SK-N-SH (cell line): Measurements from ENCODE around the gene DNMT3A. TPM values are rescaled to one million over a fixed set of nuclear protein-coding genes. Genes with fewer than 3 reads are reported as not detected.

ENCODE experiments used
- CTCF ChIA-PET: fragments of 300-600, 350-600 bp; formaldehyde crosslinking; extraction: SDS; loops from one replicate; lab custom pipeline; 2021; lab: Yijun Ruan, JAX
- POLR2A ChIA-PET: fragments of 350-600 bp; sonication (Branson Sonifier 250); formaldehyde crosslinking; extraction: SDS; loops from one replicate; lab custom pipeline; 2020; ENCODE audit warnings: antibody characterized with exemption, inconsistent platforms; lab: Yijun Ruan, JAX
- DNase-seq: peaks from one replicate; pipeline ENCODE4 v3.0.0; 2012
- H2AFZ ChIP-seq: fragments of 200-600 bp; sonication (generic); 2 replicates; pipeline ENCODE4 v1.8.1; 2016; ENCODE audit warnings: antibody characterized with exemption, mild to moderate bottlenecking, low read depth
- H3F3A ChIP-seq: fragments of 200-600 bp; sonication (generic); replicated peaks from 2 replicates; pipeline ENCODE3; 2016; ENCODE audit warnings: antibody characterized with exemption, mild to moderate bottlenecking; ENCODE audit not compliant: insufficient read depth
- H3K27ac ChIP-seq, 2 experiments: fragments of 200-500 bp in 1 of 2; fragments of 200-600 bp in 1 of 2; sonication (Bioruptor generic) in 1 of 2; sonication (generic), shearing (Covaris generic) in 1 of 2; 2 replicates each; pipeline versions ENCODE4 v1.5.1 to v1.6.1; 2014 to 2016; ENCODE audit warnings: low read depth in 2 of 2, inconsistent platforms in 1 of 2, low read length in 1 of 2, mild to moderate bottlenecking in 1 of 2, mixed read lengths in 1 of 2
- H3K27me3 ChIP-seq: fragments of 200-600 bp; sonication (generic), shearing (Covaris generic); 2 replicates; pipeline ENCODE4 v1.6.1; 2016; ENCODE audit warnings: mixed run types; ENCODE audit not compliant: insufficient read depth
- H3K36me3 ChIP-seq, 2 experiments: fragments of 200-500 bp in 1 of 2; fragments of 200-600 bp in 1 of 2; sonication (Bioruptor generic) in 1 of 2; sonication (generic) in 1 of 2; replicated peaks in 1 of 2; 2 replicates each; pipeline versions ENCODE3 to v1.5.1; 2014 to 2016; ENCODE audit warnings: low read length in 1 of 2, mild to moderate bottlenecking in 1 of 2; ENCODE audit not compliant: insufficient read depth in 2 of 2, control insufficient read depth in 1 of 2
- H3K4me1 ChIP-seq, 2 experiments: fragments of 200-500 bp in 1 of 2; fragments of 200-600 bp in 1 of 2; sonication (Bioruptor generic) in 1 of 2; sonication (generic), shearing (Covaris generic) in 1 of 2; 2 replicates each; pipeline versions ENCODE4 v1.5.1 to v1.6.1; 2014 to 2016; ENCODE audit warnings: low read depth in 1 of 2, low read length in 1 of 2, mixed run types in 1 of 2; ENCODE audit not compliant: insufficient read depth in 2 of 2, control insufficient read depth in 1 of 2
- H3K4me2 ChIP-seq: fragments of 200-600 bp; sonication (generic), shearing (Covaris generic); 2 replicates; pipeline ENCODE4 v1.6.1; 2017; ENCODE audit warnings: mixed run types
- H3K4me3 ChIP-seq, 2 experiments: fragments of 200-500 bp in 1 of 2; fragments of 200-600 bp in 1 of 2; sonication (Bioruptor generic) in 1 of 2; sonication (generic), shearing (Covaris generic) in 1 of 2; 2 replicates each; pipeline versions ENCODE4 v1.5.1 to v1.8.1; 2014 to 2016; ENCODE audit warnings: low read depth in 2 of 2, inconsistent platforms in 1 of 2, low read length in 1 of 2, mild to moderate bottlenecking in 1 of 2, mixed read lengths in 1 of 2, moderate library complexity in 1 of 2
- H3K79me2 ChIP-seq: fragments of 200-600 bp; sonication (generic); 2 replicates; pipeline ENCODE4 v1.8.1; 2017; ENCODE audit warnings: mild to moderate bottlenecking; ENCODE audit not compliant: insufficient read depth
- H3K9ac ChIP-seq: fragments of 200-600 bp; sonication (generic); 2 replicates; pipeline ENCODE4 v1.6.1; 2017; ENCODE audit warnings: mixed run types
- H3K9me2 ChIP-seq: fragments of 200-600 bp; sonication (generic); 2 replicates; pipeline ENCODE4 v1.6.1; 2017; ENCODE audit warnings: mixed run types
- H3K9me3 ChIP-seq: fragments of 200-600 bp; sonication (generic); 2 replicates; pipeline ENCODE4 v1.6.1; 2017; ENCODE audit warnings: mixed run types, mild to moderate bottlenecking, moderate library complexity
- H4K20me1 ChIP-seq: fragments of 200-600 bp; sonication (generic); 2 replicates; pipeline ENCODE4 v1.6.1; 2017; ENCODE audit warnings: mild to moderate bottlenecking, mixed run types; ENCODE audit not compliant: insufficient read depth
- CHD2 ChIP-seq: fragments of 150-350 bp; IDR thresholded peaks from 2 replicates; pipeline ENCODE4 v1.6.1; 2018; ENCODE audit warnings: low read length; ENCODE audit not compliant: partially characterized antibody
- ELF1 ChIP-seq: IDR thresholded peaks from 2 replicates; pipeline ENCODE4 v1.4.0; 2012
- GATA2 ChIP-seq: sonication (generic); formaldehyde crosslinking; IDR thresholded peaks from 2 replicates; pipeline ENCODE4 v1.5.0; 2020; ENCODE audit warnings: mild to moderate bottlenecking, missing genetic modification reagents
- MXI1 ChIP-seq: IDR thresholded peaks from 2 replicates; pipeline ENCODE4 v1.6.1; 2012; ENCODE audit warnings: mild to moderate bottlenecking, low read depth, low read length, improper control_type of control experiment
- SIN3A ChIP-seq: IDR thresholded peaks from 2 replicates; pipeline ENCODE4 v1.6.1; 2012; ENCODE audit warnings: low read depth, mild to moderate bottlenecking, low read length, moderate library complexity, borderline replicate concordance
- SMC3 ChIP-seq: IDR thresholded peaks from 2 replicates; pipeline ENCODE4 v1.6.1; 2012; ENCODE audit warnings: low read depth, low read length, improper control_type of control experiment
- WGBS: methylation state at CpG from one replicate; pipeline ENCODE4 v1.1.6; 2017; ENCODE audit warnings: low lambda C conversion rate; 5-methylcytosine and 5-hydroxymethylcytosine counted together
- polyA plus RNA-seq, 3 experiments: library from polyadenylated mRNA; depleted of rRNA; stranded (reverse); fragments of >200 nt; gene quantifications; 2 replicates each; pipeline ENCODE4 v1.2.3, GENCODE V29; 2012
- TF ChIP-seq, protein P1 (sequence below): fragments of 150-350 bp; IDR thresholded peaks from 2 replicates; pipeline ENCODE4 v1.6.1; 2017; ENCODE audit warnings: antibody characterized with exemption, low read length, low read depth, borderline replicate concordance
- TF ChIP-seq, protein P2 (sequence below): fragments of 200-600 bp; sonication (generic); IDR thresholded peaks from 2 replicates; pipeline ENCODE4 v1.6.1; 2017; ENCODE audit warnings: antibody characterized with exemption, mild to moderate bottlenecking, moderate library complexity

DNMT3A gene
- polyA plus RNA-seq, 1 of the 3 experiments (the other 2 are of a cell fraction): 5.6 TPM

DNA sequence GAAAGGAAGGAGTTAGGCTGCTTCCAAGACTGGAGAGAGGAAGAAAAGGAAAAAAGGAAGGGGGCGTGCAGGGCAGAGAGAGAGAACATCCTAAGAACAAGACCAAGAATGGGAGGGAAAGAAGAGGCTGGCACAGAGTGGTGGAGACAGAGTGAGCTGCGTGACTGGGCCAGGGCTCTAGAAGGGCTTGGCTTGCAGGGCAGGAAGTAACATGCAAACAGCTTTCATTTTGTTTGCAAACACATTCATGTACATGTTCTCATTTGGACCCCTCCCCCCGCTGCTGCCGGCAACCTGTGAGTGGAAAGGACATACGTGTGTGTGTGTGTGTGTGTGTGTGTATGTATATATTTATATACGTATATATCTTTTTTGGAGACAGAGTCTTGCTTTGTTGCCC lies 46.8 kb upstream of the DNMT3A start:
- no peaks in the 10 kb centered on the region for H3K27me3 ChIP-seq
- no peaks in the 10 kb centered on the region for H4K20me1 ChIP-seq
- POLR2A ChIA-PET: interaction anchor here (1.7 kb wide), 1 partner anchor 26 kb away, joined by 3 read pairs; no protein-coding TSS in a partner anchor
- no peak overlapping the region for H3K4me2 ChIP-seq
- WGBS: 90% methylated on average over 6 of the region's 6 CpGs
- H3F3A ChIP-seq: no peaks in the 10 kb centered on the region
- H3K9ac ChIP-seq: no peak overlapping the region
- H2AFZ ChIP-seq: no peak overlapping the region
- TF ChIP-seq SIN3A (no peak), GATA2 (CRISPR knock-in tag) (no peak)
- TF ChIP-seq, protein P1, sequence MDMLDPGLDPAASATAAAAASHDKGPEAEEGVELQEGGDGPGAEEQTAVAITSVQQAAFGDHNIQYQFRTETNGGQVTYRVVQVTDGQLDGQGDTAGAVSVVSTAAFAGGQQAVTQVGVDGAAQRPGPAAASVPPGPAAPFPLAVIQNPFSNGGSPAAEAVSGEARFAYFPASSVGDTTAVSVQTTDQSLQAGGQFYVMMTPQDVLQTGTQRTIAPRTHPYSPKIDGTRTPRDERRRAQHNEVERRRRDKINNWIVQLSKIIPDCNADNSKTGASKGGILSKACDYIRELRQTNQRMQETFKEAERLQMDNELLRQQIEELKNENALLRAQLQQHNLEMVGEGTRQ: no peak
- TF ChIP-seq, protein P2, sequence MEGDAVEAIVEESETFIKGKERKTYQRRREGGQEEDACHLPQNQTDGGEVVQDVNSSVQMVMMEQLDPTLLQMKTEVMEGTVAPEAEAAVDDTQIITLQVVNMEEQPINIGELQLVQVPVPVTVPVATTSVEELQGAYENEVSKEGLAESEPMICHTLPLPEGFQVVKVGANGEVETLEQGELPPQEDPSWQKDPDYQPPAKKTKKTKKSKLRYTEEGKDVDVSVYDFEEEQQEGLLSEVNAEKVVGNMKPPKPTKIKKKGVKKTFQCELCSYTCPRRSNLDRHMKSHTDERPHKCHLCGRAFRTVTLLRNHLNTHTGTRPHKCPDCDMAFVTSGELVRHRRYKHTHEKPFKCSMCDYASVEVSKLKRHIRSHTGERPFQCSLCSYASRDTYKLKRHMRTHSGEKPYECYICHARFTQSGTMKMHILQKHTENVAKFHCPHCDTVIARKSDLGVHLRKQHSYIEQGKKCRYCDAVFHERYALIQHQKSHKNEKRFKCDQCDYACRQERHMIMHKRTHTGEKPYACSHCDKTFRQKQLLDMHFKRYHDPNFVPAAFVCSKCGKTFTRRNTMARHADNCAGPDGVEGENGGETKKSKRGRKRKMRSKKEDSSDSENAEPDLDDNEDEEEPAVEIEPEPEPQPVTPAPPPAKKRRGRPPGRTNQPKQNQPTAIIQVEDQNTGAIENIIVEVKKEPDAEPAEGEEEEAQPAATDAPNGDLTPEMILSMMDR: no peak
- H3K9me2 ChIP-seq: no peaks in the 10 kb centered on the region
- H3K9me3 ChIP-seq: no peaks in the 10 kb centered on the region
- no peaks in the 10 kb centered on the region for H3K4me1 ChIP-seq
- H3K4me3 ChIP-seq: no peak overlapping the region
- DNase-seq: no peak
- no peak overlapping the region for H3K27ac ChIP-seq
- no peaks in the 10 kb centered on the region for H3K79me2 ChIP-seq
- no peaks in the 10 kb centered on the region for H3K36me3 ChIP-seq
- CTCF ChIA-PET: interaction anchor here (0.6 to 7.1 kb wide), 4 partner anchors 11 to 311 kb away, joined by 3 to 72 read pairs (median 4); no protein-coding TSS in a partner anchor

DNA sequence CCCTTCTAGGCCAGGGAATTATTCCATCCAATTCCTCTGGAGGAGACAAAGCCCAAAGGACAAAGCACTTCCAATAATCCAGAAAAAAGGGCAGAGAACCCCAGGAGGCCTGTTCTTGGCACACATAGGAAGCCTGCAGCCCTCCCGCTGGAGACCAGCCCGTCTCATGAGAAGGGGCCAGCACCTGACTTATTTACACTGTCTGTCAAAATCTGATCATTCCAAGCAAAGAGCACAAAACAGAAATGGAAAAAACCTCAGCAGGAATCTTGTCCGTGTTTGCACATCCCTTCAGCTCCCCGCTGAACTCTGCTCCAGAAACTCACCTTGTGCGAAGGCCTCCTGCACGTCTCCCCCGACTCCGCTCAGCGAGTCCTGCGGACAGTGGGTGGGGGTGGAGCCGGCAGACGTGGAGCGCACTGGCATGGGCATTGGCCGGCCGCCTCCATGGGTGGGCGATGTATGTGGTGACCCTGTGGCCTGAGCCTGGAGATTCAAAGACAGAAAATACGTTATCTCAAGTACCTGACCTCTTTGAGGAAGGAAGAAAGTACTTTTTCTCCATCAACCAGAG lies 46.2 kb upstream of the DNMT3A start:
- POLR2A ChIA-PET: interaction anchor here (1.7 kb wide), 1 partner anchor 26 kb away, joined by 3 read pairs; no protein-coding TSS in a partner anchor
- Histone ChIP-seq H3K4me1 (no peaks in the 10 kb centered on the region), H3K27ac (no peak overlapping the region), H3K9me2 (no peaks in the 10 kb centered on the region)
- TF ChIP-seq MXI1 (no peak), ELF1 (no peak), SMC3 (no peak), CHD2 (no peak)
- TF ChIP-seq, all 33 proteins: peak for 0
- 92% methylated on average over 17 of the region's 17 CpGs for whole genome bisulfite sequencing
- Histone ChIP-seq H3K4me3 (no peak overlapping the region), H4K20me1 (no peaks in the 10 kb centered on the region), H3F3A (no peaks in the 10 kb centered on the region), H2AFZ (no peak overlapping the region), H3K27me3 (no peaks in the 10 kb centered on the region), H3K9ac (no peak overlapping the region), H3K36me3 (no peaks in the 10 kb centered on the region), H3K4me2 (no peak overlapping the region), H3K9me3 (no peaks in the 10 kb centered on the region), H3K79me2 (no peaks in the 10 kb centered on the region)
- DNase-seq: no peak
- CTCF ChIA-PET: interaction anchor here (7.1 kb wide), 1 partner anchor 10 kb away, joined by 72 read pairs; no protein-coding TSS in a partner anchor
